GM19035 (cell line): ENCODE data around the gene SUN1.

ENCODE experiments used
- ATAC-seq: cut with Tn5 transposase; IDR thresholded peaks from one replicate; pipeline ENCODE4 v1.9.1; 2021; ENCODE audit not compliant: unreplicated experiment

The SUN1 gene

DNA sequence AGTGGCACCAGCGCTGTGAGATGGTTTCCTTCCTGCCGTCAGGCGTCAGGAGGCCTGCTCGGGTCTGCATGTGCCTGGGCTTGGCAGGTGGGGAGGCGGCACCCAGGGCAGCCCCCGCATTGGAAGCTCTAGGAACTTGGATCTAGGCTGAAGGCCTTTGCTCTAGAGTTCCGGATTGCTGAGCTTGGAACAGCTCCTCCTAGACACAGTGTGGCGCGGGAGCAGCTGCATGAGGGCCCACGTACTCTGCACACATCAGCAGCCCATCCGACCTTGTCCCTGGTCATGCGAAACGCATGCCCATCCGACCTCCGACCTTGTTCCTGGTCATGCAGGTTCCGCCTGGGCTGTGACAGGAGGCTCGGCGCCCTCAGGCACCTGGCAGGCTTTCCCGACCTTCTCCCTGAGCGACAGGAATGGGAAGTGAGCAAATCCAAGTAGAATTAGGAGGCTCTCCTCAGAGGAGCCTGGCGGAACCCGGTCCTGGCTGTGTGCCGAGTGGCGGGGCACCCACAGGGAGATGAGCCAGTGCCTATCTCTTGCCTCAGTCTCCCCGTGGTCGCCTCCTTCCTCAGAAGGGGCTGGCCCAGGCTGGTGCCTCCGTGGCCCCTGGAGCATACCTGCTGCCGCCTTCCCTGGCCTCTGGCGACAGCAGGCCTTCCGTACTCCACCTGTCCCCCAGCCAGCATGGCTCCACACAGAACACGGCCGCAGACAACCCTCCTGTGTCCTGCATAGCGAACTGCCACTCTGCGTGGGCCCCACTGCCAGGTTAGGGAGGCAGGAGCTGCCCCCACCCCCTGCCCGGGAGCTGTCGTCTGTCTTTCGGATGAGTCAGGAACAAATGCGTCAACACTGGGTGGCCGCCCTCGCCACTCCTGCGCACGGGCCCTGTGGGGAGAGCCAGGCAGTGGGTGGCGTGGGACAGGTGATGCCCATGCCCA is 56.1 kb downstream of the SUN1 start:
- ATAC-seq, result no peak

DNA sequence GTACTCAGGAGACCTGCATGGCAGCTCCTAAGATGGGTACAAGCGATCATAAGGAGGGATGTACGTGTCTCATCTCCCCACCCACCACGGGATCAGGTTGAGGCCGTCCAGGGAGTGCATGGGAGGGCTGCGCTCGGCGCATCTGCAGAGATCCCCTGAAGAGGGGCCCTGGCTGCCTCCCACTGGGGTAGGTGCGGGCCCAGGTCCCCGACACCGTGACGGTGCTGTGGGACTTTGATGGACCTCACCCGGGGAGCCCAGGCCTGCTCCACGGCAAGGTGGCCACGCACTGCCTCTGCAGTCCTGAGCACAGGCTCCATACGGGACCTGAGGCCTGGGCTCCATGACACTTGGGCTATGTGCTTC is 56.7 kb downstream of the SUN1 start:
- ATAC-seq, result no peak

GRCh38 chr7:889391-889790 is 57.1 kb downstream of the SUN1 start:
- ATAC-seq, result no peak

GRCh38 chr7:890868-891267 is 58.6 kb downstream of the SUN1 start:
- ATAC-seq, result no peak

DNA sequence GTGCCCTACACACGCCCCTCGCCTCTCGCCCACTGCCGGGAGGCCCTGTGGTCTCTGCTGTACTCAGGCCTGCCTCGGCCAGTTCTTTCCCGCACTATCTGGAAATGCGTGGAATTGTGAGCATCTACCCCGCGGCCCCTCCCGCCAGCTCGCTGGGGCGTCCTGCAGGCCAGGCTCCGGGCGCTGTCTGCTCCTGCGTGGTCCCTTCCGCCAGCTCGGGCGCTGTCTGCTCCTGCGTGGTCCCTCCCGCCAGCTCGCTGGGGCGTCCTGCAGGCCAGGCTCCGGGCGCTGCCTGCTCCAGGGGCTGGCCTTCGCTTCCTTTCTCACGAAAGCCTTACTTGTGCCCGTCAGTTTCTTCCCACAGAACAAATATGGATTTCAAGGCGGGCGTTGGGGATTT is 59.0 kb downstream of the SUN1 start:
- no peak for ATAC-seq

- ATAC-seq, result no peak
These were observed 59.5 kb downstream of the SUN1 start for GRCh38 chr7:891805-892204.

DNA sequence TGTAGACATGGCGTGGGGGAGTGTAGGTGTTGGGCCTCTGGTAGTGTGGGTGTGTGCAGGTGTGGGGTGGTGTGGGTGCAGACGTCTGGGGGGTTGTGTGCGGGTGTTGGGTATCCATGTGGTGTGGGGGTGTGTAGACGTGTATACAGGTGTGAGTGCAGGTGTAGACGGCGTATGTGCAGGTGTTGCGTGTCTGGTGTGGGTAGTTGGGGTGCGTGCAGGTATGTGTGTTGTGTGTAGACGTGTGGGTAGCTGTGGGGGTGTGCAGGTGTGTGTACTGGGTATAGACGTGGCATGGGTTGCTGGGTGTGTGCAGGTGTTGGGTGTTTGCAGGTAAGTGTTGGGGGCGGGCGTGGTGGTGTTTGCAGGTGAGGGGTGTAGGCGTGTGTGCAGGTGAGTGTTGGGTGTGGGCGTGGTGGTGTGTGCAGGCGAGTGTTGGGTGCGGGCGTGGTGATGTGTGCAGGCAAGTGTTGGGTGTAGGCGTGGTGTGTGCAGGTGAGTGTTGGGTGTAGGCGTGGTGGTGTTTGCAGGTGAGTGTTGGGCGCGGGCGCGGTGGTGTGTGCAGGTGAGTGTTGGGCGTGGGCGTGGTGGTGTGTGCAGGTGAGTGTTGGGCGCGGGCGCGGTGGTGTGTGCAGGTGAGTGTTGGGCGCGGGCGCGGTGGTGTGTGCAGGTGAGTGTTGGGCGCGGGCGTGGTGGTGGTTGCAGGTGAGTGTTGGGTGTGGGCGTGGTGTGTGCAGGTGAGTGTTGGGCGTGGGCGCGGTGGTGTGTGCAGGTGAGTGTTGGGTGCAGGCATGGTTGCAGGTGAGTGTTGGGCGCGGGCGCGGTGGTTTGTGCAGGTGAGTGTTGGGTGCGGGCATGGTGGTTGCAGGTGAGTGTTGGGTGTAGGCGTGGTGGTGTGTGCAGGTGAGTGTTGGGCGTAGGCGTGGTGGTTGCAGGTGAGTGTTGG is 60.6 kb downstream of the SUN1 start:
- no peak for ATAC-seq

GRCh38 chr7:893686-894085 is 61.4 kb downstream of the SUN1 start:
- no peak for ATAC-seq

- no peak for ATAC-seq
These were observed 62.0 kb downstream of the SUN1 start for GRCh38 chr7:894164-894867.

GRCh38 chr7:894927-895450 is 62.7 kb downstream of the SUN1 start:
- ATAC-seq, result no peak

GRCh38 chr7:895451-896052 is 63.3 kb downstream of the SUN1 start:
- no peak for ATAC-seq

- no peak for ATAC-seq
These were observed 64.2 kb downstream of the SUN1 start for GRCh38 chr7:896346-897075.

GRCh38 chr7:897086-897485 is 64.8 kb downstream of the SUN1 start:
- ATAC-seq, result no peak

GRCh38 chr7:897771-898376 is 65.6 kb downstream of the SUN1 start:
- no peak for ATAC-seq

DNA sequence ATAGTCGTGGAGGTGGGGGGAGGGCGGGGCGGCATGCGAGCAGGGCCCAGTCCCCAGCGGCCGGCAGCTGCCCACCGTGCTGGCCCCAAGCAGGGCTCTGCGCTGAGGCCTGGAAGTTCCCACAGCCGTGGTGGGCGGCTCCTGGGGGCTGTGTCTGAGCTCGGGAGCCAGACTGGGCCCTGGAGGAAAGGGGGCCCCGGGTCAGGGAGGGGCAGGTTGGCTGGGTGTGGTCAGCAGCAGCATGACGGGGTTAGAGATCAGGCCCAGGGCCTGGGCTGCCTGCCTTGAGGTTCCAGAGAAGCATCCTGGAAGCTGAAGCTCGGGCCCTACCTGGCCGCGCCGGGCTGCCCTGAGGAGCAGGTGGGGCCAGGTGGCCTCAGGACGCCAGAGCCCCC is 66.2 kb downstream of the SUN1 start:
- no peak for ATAC-seq

DNA sequence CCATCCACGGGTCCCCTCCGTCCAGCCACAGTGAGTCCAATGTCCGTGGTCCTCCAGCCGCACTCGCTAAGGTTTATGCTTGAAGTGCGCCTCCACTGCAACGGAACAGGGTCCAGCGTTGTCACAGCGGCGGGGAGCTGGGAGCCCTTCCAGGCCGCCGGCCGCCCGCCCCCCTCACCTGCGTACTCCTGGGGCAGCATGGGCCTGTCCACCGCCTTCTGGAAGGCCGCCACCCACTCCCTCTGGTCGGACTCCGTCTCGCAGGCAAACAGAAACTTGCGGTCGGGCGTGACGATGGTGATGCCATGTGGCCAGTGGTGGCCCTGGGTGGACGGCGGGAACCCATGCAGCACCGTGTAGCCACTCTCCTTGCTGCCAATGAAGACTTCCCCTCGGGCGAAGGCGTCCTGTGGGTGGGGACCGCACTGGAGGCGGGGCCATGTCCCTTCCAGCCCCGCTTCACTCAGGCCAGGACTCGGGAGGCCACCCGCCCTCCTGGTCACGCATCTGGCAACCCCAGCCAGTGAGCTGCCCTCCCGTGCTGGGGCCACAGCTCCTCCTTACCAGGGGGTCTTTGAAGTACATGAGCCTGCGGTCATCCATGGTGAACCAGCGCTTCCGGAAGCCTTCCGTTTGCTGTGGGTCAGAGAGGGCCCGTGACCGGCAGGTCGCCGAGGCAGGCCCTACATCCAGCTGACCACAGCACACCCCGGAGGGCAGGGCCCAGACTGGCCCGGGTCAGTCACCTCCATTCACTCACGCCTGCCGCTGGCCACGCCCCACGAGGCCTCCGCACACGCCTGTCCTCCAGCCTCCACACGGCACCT is 66.8 kb downstream of the SUN1 start:
- ATAC-seq, result no peak

GRCh38 chr7:899806-900205 is 67.5 kb downstream of the SUN1 start:
- ATAC-seq, result no peak

- no peak for ATAC-seq
These were observed 68.2 kb downstream of the SUN1 start for GRCh38 chr7:900331-901040.
